GM19043 (cell line): Measurements from ENCODE around the gene AMDHD1.

Experiments
- ATAC-seq: cut with Tn5 transposase; IDR thresholded peaks from one replicate; pipeline ENCODE4 v1.9.1; 2021; ENCODE audit warnings: low read depth; ENCODE audit not compliant: unreplicated experiment

Gene AMDHD1, protein sequence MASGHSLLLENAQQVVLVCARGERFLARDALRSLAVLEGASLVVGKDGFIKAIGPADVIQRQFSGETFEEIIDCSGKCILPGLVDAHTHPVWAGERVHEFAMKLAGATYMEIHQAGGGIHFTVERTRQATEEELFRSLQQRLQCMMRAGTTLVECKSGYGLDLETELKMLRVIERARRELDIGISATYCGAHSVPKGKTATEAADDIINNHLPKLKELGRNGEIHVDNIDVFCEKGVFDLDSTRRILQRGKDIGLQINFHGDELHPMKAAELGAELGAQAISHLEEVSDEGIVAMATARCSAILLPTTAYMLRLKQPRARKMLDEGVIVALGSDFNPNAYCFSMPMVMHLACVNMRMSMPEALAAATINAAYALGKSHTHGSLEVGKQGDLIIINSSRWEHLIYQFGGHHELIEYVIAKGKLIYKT

DNA sequence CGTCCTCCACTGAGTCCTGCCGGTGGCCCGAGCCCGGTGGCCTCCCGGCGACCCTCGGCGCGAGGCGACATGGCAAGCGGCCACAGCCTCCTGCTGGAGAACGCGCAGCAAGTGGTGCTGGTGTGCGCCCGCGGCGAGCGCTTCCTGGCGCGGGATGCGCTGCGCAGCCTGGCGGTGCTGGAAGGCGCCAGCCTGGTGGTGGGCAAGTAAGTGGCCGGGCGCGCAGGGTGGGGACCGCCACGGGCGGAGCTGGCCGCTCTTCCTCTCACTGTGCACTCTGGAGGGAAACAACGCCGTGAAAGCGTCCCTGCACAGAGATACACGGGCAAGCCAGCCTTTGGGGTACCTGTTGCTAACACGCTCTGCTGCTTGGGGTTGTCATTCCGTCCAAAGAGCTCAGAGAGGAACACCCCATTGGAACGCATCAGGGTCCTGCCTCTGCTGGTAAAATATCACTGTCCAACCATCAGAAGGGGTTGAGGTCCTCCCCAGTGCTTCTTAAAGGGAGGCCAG is at the start of gene AMDHD1:
Gene AMDHD1 (plus strand): TSS at position 2 of the 513 bp plus-strand sequence. CDS start 68 bp downstream, at position 70.
- peak; percentile 54 for ATAC-seq

DNA sequence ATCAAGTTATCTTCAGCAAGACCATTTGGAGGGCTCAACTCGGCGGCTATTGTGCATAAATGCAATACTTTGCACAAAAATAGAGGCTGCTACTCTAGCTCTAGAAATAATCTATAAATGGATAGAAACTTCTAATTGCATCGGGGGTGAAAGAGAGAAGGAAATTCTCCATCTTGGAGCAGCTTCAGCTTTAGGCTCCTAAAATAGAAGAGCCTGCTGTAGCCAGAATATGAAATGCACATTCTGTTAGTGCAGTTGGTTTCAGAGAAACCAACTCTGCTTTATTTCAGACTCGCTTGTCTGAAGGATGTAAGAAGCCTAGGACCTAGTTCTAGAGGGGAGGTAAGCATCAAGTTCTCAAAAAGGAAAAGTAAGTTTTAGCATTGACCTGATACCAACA is 46.3 kb upstream of the AMDHD1 start:
- no peak for ATAC-seq

DNA sequence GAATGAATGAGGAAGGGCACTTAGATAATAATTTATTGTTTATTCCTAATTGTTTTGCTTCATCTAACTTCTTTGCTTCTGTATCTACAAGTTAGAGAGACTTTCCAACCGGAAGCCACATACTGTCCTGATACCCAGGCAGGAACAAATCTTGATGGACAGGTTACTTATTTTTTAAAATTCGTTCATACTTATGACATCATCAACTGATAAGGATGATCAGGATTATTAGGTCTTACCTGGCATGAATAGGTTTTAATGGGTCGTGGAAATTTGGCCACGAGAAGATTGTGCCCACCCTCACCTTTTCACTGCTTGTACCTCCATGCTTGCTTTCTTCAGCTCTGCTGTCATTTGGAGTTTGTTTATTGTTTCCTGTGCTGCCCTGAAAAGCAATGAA is 45.0 kb upstream of the AMDHD1 start:
- ATAC-seq, result no peak

DNA sequence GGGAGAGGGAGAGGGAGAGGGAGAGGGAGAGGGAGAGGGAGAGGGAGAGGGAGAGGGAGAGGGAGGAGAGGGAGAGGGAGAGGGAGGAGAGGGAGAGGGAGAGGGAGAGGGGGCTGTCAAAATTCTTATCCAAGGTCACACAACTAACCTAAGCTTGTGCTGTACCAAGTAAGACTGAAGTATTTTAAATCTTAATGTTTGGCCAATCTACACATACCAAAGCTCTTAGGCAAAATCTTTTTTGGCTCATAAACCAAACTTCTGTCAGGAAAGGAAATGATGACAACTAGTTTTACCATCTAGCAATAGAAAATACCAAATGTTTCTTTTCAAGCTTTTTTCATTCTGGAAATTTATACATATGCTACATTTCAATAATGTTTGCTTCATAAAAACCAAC is 34.6 kb upstream of the AMDHD1 start:
- ATAC-seq, result no peak

DNA sequence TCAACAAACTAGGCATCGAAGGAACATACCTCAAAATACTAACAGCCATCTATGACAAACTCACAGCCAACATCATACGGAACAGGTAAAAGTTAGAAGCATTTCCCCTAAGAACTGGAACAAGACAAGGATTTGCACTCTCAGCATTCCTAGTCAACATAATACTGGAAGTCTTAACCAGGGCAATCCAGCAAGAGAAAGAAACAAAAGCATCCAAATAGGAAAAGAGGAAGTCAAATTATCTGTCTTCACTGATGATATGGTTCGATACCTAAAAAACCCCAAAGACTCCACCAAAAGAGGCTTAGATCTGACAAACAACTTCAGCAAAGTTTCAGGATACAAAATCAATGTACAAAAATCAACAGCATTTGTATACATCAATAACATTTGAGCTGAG is 33.3 kb upstream of the AMDHD1 start:
- ATAC-seq, result no peak

DNA sequence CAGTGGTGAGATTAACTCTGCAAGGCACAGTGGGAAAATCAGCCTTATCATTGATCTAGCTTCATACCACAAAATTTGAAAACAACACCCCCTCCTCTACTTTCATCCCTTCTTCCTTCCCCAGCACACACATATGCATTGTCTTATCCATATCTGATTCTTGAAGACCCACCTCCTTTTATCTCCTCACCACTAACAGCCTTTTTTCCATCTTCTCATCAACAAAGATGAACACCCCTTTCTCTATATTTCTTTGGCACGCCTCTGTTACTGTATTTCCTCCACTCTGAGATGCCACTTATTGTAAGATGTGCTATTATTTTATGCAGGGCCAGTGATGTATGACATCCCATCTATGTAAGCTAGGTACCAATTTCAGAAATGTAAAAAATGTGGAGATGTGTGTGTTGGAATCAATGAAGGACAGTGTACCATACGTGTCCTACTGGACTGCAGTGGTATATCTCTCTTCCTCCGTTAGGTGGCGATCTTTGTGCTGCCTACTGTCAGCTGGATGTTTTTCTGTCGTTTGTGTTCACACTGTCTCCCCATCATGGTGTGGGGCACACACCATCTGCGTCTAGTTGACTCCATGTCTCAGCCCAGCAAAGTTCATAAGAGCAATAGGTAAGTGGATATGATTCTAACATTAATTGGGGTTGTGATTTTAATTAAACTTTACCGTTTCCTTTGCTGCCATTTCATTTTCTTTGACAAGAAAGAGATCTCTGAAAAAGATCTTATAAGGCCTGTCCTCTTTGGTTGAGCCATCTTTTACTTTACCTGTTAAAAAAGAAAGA is 24.7 kb upstream of the AMDHD1 start:
- ATAC-seq, result peak; percentile 94

DNA sequence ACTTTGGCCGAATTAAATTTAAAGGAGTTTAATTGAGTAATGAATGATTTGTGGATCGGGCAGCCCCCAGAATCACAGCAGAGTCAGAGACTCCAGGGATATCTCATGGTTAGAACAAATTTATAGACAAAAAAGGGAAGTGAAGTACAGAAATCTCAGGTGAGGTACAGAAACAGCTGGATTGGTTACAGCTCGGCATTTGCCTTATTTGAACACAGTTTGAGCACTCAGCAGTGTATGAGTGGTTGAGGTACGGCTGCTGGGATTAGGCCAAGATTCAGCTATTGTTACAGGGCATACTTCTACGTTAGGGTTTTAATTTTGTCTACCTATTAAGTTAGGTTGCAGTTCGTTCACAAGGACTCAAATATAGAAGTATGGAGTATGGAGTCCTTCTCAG is 24.0 kb upstream of the AMDHD1 start:
- no peak for ATAC-seq

DNA sequence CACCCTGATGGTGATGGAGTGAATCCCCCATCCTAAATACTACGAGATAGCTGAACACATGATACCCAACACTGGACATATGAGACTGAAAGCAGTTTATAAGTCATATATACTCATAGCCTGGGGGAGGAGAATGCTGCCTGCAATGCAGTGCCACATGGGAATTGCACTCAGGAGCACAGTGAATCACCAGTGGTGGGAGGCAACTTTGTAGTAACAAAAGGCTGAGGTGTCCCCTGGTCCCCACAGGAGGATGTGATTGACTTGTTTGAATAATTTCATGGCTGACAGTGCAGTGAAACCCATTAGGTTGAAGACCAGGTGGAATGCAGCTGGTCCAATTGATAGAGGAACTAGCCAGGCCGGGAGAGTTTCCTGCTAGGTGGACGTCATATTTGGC is 20.9 kb upstream of the AMDHD1 start:
- ATAC-seq, result no peak

DNA sequence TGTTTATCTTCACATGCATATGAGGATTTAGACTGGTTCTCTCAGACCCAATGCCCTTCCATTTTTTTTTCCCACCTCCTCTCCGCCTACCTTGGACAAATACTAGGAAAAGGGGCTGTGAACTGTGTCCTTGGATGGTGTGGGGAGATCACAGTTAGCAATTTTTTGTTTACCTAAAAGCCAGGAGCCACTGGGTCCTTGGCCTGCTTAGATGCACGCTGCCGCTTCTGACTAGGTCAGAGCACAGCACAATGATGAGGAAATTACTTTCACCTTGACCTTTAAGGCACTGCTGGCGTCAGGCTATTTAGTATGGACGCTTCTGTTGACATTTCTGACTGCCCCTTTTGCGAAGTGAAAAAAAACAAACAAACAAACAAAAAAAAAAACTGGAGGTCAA is 2.6 kb upstream of the AMDHD1 start:
- ATAC-seq, result no peak

DNA sequence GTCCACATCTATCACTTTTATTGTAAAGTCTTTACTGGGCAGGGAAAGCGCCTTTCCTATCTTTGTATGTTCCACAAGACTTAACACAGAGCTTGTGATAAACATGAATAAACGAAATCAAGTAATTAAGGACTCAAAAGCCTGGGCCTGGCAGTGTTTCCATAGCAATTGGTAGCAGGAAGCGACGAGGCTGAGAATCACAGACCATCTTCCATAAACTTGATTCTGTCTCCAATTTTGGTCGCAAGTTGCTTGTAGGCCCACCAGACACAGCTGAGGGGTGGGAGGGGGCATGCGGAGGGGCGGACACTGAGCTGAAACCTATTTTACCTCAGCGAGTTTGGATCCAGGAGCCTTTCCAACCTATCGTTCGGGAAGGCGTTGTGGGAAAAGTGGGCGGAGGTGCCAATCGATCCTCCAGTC is 1.0 kb upstream of the AMDHD1 start:
- no peak for ATAC-seq

DNA sequence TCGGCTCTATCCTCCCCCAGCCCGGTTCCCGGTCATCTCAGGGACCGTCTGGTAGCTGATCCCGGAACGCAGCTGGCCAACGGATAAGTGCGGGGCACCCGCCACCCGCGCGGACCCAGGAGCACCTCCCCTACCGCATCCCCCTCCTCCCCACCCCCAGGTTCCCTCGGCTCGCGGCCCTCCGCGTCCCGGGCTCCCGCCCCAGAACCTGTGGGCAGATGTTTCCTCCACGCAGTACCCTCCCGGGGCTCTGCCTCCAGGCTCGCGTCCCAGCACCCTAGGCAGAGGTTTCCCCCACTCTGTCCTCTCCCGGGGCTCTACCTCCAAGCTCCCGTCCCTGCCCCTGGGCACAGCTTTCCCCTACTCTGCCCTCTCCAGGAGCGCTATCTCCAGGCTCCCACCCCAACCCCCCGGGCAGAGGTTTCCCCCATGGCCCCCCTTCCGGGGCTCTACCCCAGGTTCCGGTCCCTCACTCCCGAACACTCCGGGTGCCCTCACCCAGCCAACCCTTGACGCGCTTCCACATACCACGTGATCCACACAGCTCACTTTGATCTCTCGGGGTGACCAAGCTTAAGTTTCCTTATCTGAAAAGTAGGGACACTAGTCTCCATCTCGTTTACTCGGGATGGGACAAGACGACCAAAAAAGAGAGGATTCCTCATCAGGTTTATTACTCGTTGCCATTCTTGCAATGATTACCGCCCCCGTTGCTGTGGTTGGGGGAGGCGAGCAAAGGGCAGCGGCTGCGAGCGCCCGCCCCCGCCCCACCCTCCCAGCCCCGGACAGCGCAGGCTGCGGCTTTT is 404 bp upstream of the AMDHD1 start, which contains the start of gene CCDC38:
Gene CCDC38 (minus strand): TSS at position 91 of the 806 bp plus-strand sequence. CDS start 6,105 bp downstream, outside the sequence.
- ATAC-seq, result peak; percentile 98

DNA sequence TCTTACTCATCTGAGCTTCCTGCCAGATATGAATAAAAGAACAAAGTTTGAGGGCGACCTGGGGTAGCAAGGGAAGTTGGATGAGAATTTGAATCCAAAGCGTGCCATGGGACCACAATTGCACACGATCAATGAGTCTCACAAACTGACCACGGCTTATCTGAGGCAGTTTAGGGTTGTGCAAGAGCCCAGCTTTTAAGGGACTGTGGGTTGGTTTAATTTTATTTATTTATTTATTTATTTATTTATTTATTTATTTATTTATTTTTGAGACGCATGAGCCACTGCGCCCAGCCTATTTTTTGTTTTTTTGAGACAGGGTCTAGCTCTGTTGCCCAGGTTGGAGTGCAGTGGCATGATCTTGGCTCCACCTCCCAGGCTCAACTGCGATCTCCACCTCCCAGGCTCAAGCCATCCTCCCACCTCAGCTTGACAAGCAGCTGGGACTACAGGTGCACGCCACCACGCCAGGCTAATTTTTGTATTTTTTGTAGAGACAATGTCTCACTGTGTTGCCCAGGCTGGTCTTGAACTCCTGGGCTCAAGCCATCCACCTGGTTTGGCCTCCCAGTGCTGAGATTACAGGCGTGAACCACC is 1.1 kb downstream of the AMDHD1 start:
- ATAC-seq, result no peak

DNA sequence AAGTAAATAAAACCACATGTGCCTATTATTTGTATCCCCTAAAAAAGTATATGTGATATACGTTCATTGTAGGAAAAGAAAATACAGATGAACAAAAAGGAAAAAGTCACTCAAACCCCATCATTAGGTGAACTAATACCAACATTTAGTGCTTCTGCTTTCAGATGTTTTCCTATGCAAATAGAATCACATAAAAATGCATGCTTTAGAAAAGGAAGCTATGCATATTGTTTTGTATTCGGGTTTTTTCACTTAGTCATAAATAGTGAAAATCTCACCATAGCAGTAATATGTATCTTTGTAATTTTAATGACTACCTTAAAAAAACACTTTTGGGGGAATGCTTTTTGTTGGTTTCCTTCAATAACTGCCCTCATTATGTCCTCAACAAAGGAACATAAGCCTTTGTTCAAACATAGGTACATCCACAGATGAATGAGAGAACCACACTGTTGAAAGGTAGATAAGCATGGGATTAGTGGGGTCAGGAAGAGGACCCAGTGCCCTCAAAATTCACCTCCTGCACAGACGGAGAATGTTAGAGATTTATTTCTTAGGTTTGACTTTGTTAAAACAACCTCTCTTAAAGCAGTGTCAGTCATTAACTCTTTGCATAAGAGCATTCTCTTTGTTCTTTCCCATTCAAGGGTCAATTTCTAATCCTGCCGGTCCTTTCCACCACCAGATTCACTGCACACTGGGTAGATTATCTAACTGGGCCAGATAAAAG is 6.5 kb downstream of the AMDHD1 start:
- ATAC-seq, result no peak

DNA sequence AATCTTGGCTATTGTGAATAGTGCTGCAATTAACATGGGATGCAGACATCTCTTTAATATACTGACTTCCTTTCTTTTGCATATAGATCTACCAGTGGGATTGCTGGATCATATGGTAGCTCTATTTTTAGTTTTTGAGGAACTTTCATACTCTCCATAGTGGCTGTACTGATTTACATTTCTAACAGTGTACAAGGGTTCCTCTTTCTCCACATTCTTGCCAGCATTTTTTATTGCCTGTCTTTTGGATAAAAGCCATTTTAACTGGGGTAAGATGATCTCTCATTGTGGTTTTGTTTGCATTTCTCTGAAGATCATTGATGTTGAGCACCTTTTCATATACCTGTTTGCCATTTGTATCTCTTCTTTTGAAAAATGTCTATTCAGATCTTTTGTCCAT is 8.4 kb downstream of the AMDHD1 start:
- ATAC-seq, result no peak

DNA sequence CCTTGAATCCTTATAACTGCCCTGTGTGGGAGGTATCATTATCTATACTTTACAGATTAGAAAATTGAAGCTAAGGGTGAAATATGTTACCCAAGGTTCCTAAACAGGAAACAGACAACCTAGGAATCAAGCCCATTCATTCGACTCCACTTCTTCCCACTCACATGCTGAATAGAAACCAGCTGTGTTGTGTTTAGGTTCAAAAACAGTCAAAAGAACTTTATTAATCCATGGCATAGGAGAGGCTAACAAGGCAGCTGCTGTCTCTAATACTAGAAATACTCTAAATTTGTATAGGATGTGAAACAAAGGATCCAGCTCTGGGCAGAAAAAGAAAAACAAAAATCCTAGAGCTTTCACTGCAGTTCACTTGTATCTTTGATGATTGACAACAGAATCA is 9.9 kb downstream of the AMDHD1 start:
- no peak for ATAC-seq

DNA sequence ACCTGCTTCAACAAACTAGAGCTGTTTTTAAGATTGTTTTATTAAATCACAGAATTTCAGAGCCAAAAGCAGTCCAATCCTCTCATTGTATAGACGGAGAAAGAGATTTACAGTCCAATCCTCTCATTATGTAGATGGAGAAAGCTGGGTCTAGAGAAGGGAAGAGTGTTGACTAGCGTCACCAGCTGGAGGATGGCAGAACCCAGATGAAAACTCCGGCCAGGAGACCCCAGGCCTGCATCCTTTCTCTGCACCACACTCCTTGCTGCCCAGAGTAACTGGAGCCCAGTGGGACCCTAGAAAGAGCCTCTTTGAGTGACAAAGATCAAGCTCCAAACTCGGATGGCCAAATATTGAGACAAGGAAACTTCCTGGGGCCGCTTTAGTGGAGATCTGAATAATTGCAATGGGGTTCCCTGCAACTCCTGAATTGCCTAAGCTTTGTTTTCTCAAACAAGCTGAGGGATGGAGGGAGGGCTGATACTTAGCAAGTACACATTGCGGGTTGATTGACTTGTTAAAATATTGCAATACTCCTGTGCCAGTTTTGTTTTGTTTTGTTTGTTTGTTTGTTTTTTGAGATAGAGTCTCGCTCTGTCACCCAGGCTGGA is 12.5 kb downstream of the AMDHD1 start:
- no peak for ATAC-seq

DNA sequence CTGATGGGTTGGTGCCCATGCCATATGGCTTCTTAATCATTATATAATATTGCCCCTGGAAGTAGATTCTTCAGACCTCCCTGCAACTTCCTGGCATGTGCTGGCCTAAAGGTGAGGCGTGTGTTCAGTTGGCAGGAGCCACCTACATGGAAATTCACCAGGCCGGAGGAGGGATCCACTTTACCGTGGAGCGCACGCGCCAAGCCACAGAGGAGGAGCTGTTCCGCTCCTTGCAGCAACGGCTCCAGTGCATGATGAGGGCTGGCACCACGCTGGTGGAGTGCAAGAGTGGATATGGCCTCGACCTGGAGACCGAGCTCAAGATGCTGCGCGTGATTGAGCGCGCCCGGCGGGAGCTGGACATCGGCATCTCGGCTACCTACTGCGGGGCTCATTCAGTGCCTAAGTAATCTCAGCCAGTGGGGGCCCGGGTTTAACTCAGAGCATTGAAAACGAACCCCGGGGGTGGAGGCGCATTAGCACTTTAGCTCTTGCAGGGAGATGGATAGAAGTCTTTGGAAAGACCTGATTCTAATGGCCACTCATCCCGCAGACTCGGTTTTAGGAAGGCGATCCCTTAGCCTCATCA is 13.5 kb downstream of the AMDHD1 start:
- no peak for ATAC-seq

DNA sequence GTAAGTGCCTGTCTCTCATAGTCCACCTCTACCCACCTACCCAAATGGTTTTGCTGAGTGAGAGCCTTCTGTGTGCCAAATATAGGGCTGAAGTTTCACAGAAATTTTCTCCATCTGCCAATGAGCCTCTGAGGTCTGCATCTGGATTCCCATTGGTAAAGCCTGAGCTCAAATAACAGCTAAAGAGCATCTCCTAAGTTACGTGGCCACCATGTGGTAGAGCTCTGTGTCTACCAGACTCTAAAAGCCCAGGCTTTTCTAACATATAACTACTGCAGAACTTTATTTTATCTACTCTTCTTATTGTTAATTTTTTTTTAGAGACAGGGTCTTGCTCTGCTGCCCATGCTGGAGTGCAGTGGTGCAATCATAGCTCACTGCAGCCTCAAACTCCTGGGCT is 16.0 kb downstream of the AMDHD1 start:
- ATAC-seq, result no peak

DNA sequence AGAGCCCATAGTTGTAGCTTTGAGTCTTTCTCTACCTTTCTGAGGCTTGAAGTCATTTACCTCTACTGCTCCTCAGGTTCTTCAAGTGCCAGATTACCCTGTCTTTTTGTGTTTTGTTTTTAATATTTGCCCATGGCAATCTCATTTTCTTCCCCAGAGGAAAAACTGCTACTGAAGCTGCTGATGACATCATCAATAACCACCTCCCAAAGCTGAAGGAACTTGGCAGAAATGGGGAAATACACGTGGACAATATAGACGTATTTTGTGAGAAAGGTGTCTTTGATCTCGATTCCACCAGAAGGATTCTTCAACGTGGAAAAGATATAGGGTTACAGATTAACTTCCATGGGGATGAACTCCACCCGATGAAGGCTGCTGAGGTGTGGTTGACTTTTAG is 17.1 kb downstream of the AMDHD1 start:
- ATAC-seq, result no peak
